HG03025 (cell line): ENCODE results near the gene NPAS2.

Source experiments
- ATAC-seq: cut with Tn5 transposase; IDR thresholded peaks from one replicate; pipeline ENCODE4 v1.9.1; 2021; ENCODE audit warnings: mild to moderate bottlenecking, moderate library complexity; ENCODE audit not compliant: unreplicated experiment, low FRiP score

Gene NPAS2

DNA sequence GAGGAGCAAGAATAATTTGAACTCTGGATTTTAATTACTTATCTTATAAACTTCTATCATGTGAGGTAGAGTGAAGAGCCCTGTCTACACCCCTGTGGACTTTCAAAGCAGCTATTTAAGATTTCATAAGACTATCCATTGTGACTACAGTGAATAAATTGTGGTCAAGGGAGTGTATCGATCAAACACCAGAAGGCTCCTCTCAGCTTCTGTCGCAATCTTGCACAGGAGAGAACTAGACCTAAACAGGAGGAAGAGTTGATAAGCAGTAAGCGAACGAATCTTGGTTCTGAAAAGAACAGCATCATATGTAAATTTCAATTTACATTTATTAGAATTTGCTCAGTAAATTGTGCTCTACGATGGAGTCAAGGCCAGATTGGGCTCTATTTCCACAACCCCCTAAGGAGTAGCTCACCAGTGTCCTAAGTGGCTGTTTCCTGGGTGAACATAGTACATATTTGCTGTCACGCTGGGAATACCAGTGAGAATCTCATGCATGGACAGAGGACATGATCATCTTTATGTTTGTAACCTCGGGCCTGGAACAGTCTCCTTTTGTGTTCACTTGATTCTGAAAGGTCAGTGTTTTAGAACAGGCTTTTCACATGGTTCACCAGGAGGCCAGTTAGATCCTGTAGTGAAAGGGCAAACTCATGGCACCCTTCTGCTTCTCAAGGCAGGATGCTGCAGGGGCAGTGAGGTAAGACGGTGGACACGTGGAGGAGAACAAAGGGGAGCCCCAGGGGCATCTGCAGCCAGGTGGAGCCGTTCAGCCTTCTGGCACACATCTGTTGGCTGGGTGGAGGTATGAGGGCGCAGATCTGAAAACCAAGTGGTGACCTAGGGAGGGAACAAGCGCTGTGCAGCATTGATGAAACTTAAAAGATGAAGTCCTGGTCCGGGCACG is 33.3 kb downstream of the NPAS2 start:
- ATAC-seq, result no peak

- ATAC-seq, result no peak
Observed at GRCh38 chr2:100853909-100854810, 34.2 kb downstream of the NPAS2 start.

GRCh38 chr2:100855084-100855483 is 35.1 kb downstream of the NPAS2 start:
- ATAC-seq, result no peak

GRCh38 chr2:100855606-100856005 is 35.7 kb downstream of the NPAS2 start:
- no peak for ATAC-seq

GRCh38 chr2:100856732-100857131 is 36.8 kb downstream of the NPAS2 start:
- no peak for ATAC-seq

DNA sequence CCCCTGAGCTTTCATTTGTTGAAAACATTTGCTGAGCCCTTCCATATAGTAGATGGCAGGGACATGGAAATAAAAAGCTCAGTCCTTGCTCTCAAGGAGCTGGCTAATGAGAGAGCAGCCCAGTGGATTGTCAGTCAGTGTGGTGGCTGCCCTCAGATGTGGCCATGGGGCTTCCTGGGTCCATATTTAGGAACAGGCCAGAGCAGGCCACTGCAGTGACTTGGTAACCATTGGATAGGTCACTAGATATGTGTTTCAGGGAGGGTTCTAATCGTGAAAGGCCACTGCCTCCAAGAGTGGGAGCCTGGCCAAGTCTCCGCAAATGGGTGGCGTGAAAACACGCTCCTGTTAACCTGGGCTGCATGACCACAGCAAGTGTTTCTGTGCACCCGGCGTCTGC is 37.4 kb downstream of the NPAS2 start:
- ATAC-seq, result no peak

- no peak for ATAC-seq
Observed at GRCh38 chr2:100857915-100858314, 38.0 kb downstream of the NPAS2 start.

DNA sequence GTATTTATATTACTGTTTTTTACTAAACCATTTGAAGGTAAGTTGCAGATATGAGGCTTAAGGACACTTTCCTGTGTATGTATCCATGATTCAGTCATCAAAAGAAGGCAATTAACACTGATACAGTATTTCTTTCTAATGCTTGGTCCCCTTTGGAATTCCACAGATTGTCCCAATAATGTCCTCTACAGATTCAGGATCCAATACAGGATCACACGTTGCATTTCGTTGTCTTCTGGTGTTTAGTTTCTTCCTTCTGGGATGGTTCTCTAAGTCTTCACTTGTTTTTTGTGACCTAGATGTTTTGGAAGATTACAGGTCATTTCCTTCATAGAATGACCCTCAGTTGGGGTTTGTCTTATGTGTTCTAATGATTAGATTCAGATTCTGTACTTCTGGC is 40.0 kb downstream of the NPAS2 start:
- no peak for ATAC-seq

- ATAC-seq, result no peak
Observed at GRCh38 chr2:100861340-100861739, 41.4 kb downstream of the NPAS2 start.

DNA sequence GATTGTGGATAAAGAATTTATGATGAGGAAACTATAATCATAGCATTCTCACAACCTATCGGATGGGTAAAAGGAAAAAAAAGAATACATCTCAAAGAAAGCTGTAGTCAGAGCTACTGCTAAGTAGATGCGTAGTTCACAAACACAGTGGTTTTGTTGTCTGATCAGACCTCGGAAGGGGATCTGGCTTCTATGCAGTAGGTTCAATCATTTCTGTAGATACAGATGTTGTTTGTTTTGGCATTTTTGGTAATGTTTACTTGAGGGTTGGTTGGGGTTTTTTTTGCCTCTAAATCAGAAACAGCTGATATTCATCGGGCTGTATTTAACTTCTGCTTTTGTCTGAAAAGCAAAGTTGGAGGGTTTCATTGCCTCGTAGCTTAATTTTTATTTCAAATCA is 42.1 kb downstream of the NPAS2 start:
- no peak for ATAC-seq

GRCh38 chr2:100865816-100866460 is 46.0 kb downstream of the NPAS2 start:
- ATAC-seq, result no peak

DNA sequence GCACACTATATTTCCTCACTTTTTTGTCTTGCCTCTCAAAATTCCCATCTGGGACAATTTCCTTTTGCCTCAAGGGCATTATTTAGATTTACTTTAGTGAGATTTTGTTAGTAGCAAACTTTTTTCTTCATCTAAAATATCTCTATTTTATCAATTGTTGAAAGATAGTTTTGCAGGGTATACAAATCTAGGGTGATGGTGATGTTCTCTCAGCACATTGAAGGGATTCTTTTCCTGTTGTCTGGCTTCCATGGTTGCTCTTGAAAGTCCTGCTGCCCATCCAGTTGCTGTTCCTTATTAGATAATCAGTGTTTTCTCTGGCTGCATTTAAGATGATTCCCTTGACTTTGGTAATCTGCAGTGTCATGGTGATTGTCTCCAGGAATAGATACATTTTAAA is 48.1 kb downstream of the NPAS2 start:
- ATAC-seq, result no peak

- ATAC-seq, result no peak
Observed at GRCh38 chr2:100869120-100869519, 49.2 kb downstream of the NPAS2 start.

GRCh38 chr2:100870652-100871531 is 51.0 kb downstream of the NPAS2 start:
- ATAC-seq, result no peak

DNA sequence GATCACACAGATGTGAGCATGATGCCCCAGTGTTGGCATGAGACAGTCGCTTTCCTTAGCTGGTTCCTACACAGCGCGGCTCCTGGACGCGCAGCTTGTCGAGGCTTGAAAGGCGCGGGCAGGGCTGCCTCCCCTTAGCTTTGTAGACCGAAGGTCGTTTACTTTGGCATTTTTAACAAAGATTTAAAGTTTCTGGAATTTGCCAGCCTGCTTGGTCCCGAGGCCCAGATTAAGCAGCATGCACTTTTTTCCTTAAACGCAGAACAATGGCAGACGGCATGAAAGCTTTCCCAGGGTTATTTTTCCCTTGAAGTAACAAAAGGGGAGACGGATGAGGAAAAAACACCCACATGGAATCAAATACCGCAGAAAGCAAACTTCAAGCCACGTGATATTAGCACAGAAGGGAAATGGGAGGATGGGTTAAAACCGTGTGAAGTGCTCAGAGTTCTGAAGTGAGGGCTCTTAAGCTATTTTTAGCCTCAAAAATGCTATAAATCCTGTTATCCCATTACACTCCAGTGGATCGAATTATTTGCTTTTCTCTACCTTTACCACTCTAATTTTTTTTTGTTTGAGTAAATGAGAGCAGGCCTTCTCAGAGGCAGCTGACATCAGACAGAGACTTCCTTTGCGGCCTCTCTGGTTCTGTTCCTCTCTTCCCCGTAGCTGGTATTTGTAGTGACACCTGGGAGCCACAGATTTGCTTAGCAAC is 55.7 kb downstream of the NPAS2 start:
- no peak for ATAC-seq

DNA sequence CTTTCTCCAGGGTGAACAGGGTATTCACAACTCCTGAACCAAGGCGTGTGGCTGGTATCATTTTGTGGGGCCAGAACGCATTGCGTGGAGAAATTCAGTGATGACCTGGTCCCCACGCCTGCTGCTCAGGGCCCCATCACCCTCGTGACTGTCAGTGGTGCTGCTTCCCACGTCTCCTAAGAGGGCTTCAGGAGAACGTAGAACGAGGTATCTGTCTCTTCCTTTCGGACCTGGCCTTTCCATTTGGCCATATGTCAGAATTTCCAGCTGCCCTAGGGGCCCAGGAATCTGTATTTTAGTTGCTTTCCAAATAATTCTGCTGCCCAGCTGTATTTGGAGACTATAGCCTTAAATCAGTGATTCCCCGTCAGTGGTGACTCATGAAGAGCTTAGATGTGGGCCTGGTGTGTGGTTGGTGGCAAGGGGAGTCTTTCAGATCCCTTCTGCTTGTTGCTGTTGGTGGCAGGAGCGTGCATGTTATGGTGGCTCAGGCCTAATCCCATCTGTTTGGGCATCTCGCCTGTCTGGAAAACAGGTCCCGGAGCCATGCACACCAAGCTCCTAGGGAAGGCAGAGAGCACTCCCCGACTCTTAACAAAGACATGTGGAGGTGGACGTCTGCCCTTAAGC is 56.4 kb downstream of the NPAS2 start:
- ATAC-seq, result no peak

DNA sequence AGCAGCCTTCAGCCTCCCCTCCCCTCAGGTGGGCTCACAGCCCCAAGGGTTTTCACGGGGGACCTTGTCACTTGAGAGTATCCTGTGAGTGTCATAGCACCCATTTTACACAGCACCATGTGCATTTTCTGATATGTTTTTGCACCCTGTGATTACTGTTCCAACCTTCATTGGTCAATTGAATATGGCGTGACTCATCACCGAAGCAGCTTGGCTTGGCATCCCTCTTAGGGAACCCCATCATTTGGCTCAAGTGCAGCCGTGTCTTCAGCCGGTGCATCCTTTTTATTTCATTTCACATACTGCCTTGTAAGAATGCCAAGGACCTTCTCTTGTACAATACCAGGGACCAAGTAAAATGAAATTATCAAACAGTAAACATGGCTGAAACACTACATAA is 57.6 kb downstream of the NPAS2 start:
- ATAC-seq, result no peak

DNA sequence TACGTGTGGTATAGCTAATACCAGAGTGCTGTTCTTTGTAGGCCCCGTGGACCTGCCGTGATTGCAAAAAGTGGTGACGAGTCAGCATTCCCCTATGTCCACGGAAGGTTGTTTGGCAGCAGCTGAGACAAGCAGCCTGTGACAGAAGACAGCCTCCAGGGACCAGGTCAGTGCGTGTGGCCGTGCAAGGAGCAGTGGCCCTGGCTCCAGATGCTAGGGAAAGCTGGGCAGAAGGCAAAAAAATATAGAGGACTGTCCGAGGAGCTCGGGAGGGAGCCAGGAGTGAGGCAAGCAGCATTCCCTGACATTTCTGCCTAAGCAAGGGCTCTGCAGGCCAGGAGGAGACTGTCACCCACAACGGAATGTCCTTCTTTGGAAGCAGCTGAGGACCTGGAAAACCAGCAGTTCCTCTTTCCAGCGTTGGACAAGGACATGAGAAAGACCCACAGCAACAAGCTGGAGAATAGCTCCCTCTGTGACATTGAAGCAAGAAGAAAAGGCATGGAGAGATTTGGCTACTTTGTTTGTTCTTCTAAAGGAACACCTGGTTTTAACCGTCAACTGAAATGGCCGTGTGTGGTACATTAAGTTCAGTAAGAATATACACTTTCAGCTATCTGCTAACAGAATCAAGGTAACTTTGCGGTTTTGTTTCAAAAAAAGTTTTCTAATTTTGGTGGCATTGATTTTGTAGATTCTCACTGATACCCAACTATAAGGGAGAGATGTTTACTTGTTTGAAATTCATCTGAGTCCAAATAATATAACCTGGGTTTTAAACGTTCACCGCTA is 58.3 kb downstream of the NPAS2 start:
- ATAC-seq, result no peak
